Mucosa of descending colon (tissue), 3 donors: Measurements from ENCODE around the gene DPP4. TPM values are rescaled to one million over a fixed set of nuclear protein-coding genes. Genes with fewer than 3 reads are reported as not detected.
A peak's percentile ranks its signal among the peaks of the same experiment; 100 is the strongest.
"Not testable (repeated sequence)": the region's sequence is repeated elsewhere in the genome, so short reads cannot be mapped to it uniquely, and the experiment has no call there.

Experiments used
- ATAC-seq: fragments of 200-7000 bp; cut with Tn5 transposase; one replicate; pipeline ENCODE4 v1.9.1; 2020; ENCODE audit warnings: mild to moderate bottlenecking, moderate library complexity
- DNase-seq, 3 donors: peaks; one replicate each; pipeline ENCODE4 v3.0.0-alpha.2; 2020
- H3K36me3 ChIP-seq: fragments of 200-600 bp; one replicate; pipeline ENCODE4 v1.8.0; 2021; ENCODE audit warnings: low read depth, mild to moderate bottlenecking
- H3K4me1 ChIP-seq: fragments of 200-600 bp; one replicate; pipeline ENCODE4 v1.8.0; 2021; ENCODE audit warnings: low read depth, mild to moderate bottlenecking
- H3K4me3 ChIP-seq: fragments of 200-600 bp; one replicate; pipeline ENCODE4 v1.8.0; 2021; ENCODE audit warnings: mild to moderate bottlenecking
- H3K9me3 ChIP-seq: fragments of 200-600 bp; one replicate; pipeline ENCODE4 v1.8.0; 2021; ENCODE audit warnings: mild to moderate bottlenecking
- intact Hi-C, 2 donors: fragments of 100-400 bp; cut with DNase I in 1 of 2; cut with micrococcal nuclease in 1 of 2; formaldehyde crosslinking; loops; one replicate each; pipeline versions ENCODE4 v1.11.0 to v1.11.1; 2022; cut with DNase I, micrococcal nuclease
- total RNA-seq, 3 donors: library from RNA; stranded (reverse); fragmentation: NEBNext Ultra II Directional in 2 of 3; extraction: Animal tissue kit (Norgen Biotek cat#: 25700) in 2 of 3; gene quantifications; one replicate each; pipeline versions ENCODE4 v1.2.1 to v1.2.4, GENCODE V29; 2021 to 2023
- TF ChIP-seq, protein P1 (sequence below): fragments of 200-600 bp; IDR thresholded peaks from one replicate; pipeline ENCODE4 v1.8.0; 2022; ENCODE audit warnings: antibody characterized with exemption, mild to moderate bottlenecking
- donor health status: DM: no; HTN: no; CAD: no; lungs with moderate emphysema.
- donor health status: DM: no; HTN: no; CAD: no.
- donor health status: DM: no; HTN: yes; CAD: no.

The DPP4 gene
- total RNA-seq, 3 donors from 2014 or later = 11.4 to 18.3 (median 12.0) TPM

DNA sequence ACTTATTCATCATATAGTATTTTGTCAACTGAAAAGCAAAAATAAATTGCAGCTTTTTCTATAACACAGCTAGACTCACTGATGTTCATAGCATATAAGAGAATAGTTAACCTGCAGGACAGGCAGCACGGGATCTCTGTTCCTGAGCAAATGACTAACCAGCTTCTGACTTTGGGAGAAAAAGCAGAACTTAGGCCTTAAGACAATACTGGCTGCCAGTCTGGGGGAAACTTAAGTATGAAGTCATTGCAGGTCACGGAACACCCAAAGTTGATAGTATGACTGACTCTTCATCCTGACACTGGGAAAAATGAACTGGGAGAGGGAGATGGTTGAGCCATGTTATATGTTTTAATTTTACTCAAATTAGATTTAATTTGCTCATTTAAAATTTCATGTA, 113.0 kb downstream of the DPP4 start:
- ATAC-seq (no peak), DNase-seq (no peak)
- Histone ChIP-seq H3K9me3 (no peaks in the 10 kb centered on the region), H3K4me1 (no peaks in the 10 kb centered on the region), H3K36me3 (no peaks in the 10 kb centered on the region), H3K4me3 (no peak overlapping the region)
- TF ChIP-seq, protein P1, sequence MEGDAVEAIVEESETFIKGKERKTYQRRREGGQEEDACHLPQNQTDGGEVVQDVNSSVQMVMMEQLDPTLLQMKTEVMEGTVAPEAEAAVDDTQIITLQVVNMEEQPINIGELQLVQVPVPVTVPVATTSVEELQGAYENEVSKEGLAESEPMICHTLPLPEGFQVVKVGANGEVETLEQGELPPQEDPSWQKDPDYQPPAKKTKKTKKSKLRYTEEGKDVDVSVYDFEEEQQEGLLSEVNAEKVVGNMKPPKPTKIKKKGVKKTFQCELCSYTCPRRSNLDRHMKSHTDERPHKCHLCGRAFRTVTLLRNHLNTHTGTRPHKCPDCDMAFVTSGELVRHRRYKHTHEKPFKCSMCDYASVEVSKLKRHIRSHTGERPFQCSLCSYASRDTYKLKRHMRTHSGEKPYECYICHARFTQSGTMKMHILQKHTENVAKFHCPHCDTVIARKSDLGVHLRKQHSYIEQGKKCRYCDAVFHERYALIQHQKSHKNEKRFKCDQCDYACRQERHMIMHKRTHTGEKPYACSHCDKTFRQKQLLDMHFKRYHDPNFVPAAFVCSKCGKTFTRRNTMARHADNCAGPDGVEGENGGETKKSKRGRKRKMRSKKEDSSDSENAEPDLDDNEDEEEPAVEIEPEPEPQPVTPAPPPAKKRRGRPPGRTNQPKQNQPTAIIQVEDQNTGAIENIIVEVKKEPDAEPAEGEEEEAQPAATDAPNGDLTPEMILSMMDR = no peak
- intact Hi-C loops = no loop called here

DNA sequence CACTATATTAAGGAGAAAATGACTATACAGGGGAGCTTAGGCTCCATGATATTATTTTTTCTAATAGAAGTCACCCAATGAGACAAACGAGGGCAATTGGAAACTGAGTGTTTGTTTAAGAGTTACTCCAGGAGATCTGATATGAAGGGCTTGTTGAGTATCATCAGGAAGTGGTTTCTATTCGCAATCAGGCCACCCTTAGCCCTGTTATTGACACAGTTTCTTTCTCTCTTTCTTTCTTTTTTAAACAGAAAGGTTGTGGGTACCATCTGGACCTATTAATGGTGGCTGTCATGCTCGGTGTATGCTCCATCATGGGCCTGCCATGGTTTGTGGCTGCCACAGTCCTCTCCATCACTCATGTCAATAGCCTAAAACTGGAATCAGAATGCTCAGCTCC, 117.3 kb downstream of the DPP4 start:
- H3K36me3 ChIP-seq = no peaks in the 10 kb centered on the region
- ATAC-seq (peak; percentile 32), DNase-seq (no peak)
- TF ChIP-seq, protein P1 = no peak
- intact Hi-C loops = no loop called here
- H3K4me3 ChIP-seq = no peak overlapping the region
- H3K9me3 ChIP-seq = no peaks in the 10 kb centered on the region
- no peaks in the 10 kb centered on the region for H3K4me1 ChIP-seq

DNA sequence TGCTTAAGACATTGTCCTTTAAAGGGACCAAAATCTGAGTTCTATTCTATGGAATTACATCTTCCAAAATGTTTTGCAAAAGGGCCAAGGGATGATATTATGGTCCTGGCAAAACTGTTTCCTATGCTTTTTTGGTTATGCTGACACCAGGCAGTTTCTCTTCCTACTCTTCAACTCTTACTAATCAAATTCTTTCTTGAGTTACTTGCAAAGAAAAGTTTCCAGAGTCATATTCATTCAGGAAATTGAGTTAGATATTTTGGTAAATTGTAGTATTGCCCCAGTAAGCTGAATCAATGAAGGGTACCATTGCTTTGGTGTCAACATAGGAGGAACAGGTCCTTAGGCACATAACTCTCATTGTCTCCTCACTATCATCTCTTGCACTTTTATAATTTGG, 118.8 kb downstream of the DPP4 start:
- intact Hi-C loops = no loop called here
- no peaks in the 10 kb centered on the region for H3K4me1 ChIP-seq
- no peak for DNase-seq

DNA sequence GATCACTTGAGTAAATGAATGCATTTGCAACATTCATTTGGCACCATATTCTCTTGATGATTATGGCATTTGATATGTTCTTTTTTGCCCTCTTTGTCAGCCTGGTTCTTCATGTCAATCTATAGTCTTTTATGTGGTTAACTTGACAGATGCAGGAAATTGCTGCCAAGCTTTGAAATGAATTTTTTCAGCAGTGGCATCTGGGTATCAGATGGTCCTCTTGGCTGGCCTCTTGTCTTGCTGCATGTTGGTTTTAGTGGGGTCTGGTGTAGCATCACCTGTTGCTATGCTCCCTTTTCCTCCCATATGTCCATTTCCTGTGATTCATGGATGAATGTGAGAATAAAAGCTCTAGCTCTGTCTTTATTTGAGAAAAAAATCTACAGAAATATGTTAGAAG, 119.9 kb downstream of the DPP4 start:
- Histone ChIP-seq H3K36me3 (no peaks in the 10 kb centered on the region), H3K9me3 (no peaks in the 10 kb centered on the region), H3K4me3 (no peak overlapping the region), H3K4me1 (no peaks in the 10 kb centered on the region)
- intact Hi-C loops = no loop called here
- TF ChIP-seq, protein P1 = no peak
- no peak for ATAC-seq
- no peak for DNase-seq

More for the DNA sequence above, 118.8 kb downstream of the DPP4 start:
- H3K4me3 ChIP-seq = no peak overlapping the region
- no peak for ATAC-seq
- TF ChIP-seq, protein P1 = no peak
- no peaks in the 10 kb centered on the region for H3K36me3 ChIP-seq
- no peaks in the 10 kb centered on the region for H3K9me3 ChIP-seq

DNA sequence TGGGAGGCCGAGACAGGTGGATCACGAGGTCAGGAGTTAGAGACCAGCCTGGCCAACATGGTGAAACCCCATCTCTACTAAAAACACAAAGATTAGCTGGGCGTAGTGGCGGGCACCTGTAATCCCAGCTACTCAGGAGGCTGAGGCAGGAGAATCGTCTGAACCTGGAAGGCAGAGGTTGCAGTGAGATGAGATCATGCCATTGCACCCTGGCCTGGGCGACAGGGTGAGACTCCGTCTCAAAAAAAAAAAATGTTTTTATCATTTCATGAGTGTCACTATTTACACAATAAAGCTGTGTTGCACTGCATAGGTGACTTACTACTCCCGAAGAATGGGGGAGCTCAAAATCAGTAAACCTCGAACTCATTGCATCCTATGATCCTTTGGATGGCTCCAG, 120.6 kb downstream of the DPP4 start:
- intact Hi-C loops, ATAC-seq, H3K4me3 ChIP-seq, H3K9me3 ChIP-seq, H3K4me1 ChIP-seq, H3K36me3 ChIP-seq, DNase-seq: not testable (repeated sequence)

GRCh38 chr2:161952783-161953191, 121.2 kb downstream of the DPP4 start:
- no peaks in the 10 kb centered on the region for H3K9me3 ChIP-seq
- TF ChIP-seq, protein P1 = no peak
- ATAC-seq = no peak
- no peaks in the 10 kb centered on the region for H3K4me1 ChIP-seq
- H3K4me3 ChIP-seq = no peak overlapping the region
- DNase-seq = no peak
- intact Hi-C loops = no loop called here
- H3K36me3 ChIP-seq = no peaks in the 10 kb centered on the region
